Measurements from ENCODE around the gene ZNF677.
"Not testable (repeated sequence)": the region's sequence is repeated elsewhere in the genome, so short reads cannot be mapped to it uniquely, and the experiment has no call there.

GRCh38 chr19:53257715-53258342 lies 3.2 kb upstream of the ZNF677 start, which contains the start of gene VN1R2:
- not testable (repeated sequence) for TF ChIP-seq TAF1 (IDR thresholded peaks at IDR 0.05; ENCODE audit: borderline replicate concordance, low read depth, low read length); HDAC2 (IDR thresholded peaks at IDR 0.05); RCOR1 (conservative IDR thresholded peaks at IDR 0.05; ENCODE audit: low read depth, low read length); ZNF384 (IDR thresholded peaks at IDR 0.05; ENCODE audit: borderline replicate concordance, low read depth, low read length); TCF12 (IDR thresholded peaks at IDR 0.05; ENCODE audit: low read depth, low read length)
